HL-60 (cell line): Measurements from ENCODE around the gene RUNX1.

Experiments
- CTCF ChIP-seq: IDR thresholded peaks from one replicate; pipeline ENCODE4 v1.5.1; 2011; ENCODE audit warnings: low read length, control low read depth, inconsistent platforms; ENCODE audit not compliant: insufficient read depth
- GABPA ChIP-seq: IDR thresholded peaks from 2 replicates; pipeline ENCODE4 v1.6.1; 2012; ENCODE audit warnings: low read depth
- POLR2AphosphoS5 ChIP-seq: IDR thresholded peaks from 2 replicates; pipeline ENCODE4 v1.6.1; 2012; ENCODE audit warnings: low read depth
- REST ChIP-seq: IDR thresholded peaks from 2 replicates; pipeline ENCODE4 v1.6.1; 2012; ENCODE audit warnings: low read depth; ENCODE audit not compliant: insufficient replicate concordance

- TF ChIP-seq CTCF (no peak), POLR2AphosphoS5 (no peak), REST (no peak), GABPA (no peak)
These were observed 87.0 kb downstream of the RUNX1 start for GRCh38 chr21:34962136-34962535.
